H9 (cell line): ENCODE measurements around the gene POR. TPM values are rescaled to one million over a fixed set of nuclear protein-coding genes. Genes with fewer than 3 reads are reported as not detected.

Experiments used
- DNase-seq: peaks from one replicate; pipeline ENCODE4 v3.0.0-alpha.2; 2017
- H2AFZ ChIP-seq: one replicate; pipeline ENCODE4 v1.6.1; 2013; ENCODE audit warnings: mild to moderate bottlenecking, low read length, control low read depth, moderate library complexity
- H2AK5ac ChIP-seq: 2 replicates; pipeline ENCODE4 v1.6.1; 2013; ENCODE audit warnings: low read length, control low read depth, mixed read lengths; ENCODE audit not compliant: insufficient read length
- H2BK120ac ChIP-seq: one replicate; pipeline ENCODE4 v1.6.1; 2013; ENCODE audit warnings: low read depth, mild to moderate bottlenecking, low read length, control low read depth, inconsistent platforms; ENCODE audit not compliant: poor library complexity, severe bottlenecking
- H2BK12ac ChIP-seq: 2 replicates; pipeline ENCODE4 v1.6.1; 2013; ENCODE audit warnings: low read length, control low read depth, mixed read lengths, low read depth; ENCODE audit not compliant: insufficient read length
- H2BK15ac ChIP-seq: 2 replicates; pipeline ENCODE4 v1.6.1; 2013; ENCODE audit warnings: low read depth, low read length, control low read depth
- H2BK20ac ChIP-seq: one replicate; pipeline ENCODE4 v1.6.1; 2013; ENCODE audit warnings: low read depth, mild to moderate bottlenecking, low read length, control low read depth, inconsistent platforms; ENCODE audit not compliant: poor library complexity, severe bottlenecking
- H2BK5ac ChIP-seq: 2 replicates; pipeline ENCODE4 v1.6.1; 2013; ENCODE audit warnings: low read length, control low read depth, mixed read lengths; ENCODE audit not compliant: insufficient read length
- H3K14ac ChIP-seq: 2 replicates; pipeline ENCODE4 v1.6.1; 2013; ENCODE audit warnings: low read length, control low read depth; ENCODE audit not compliant: insufficient read depth
- H3K18ac ChIP-seq: 2 replicates; pipeline ENCODE4 v1.6.1; 2013; ENCODE audit warnings: low read depth, mild to moderate bottlenecking, mixed read lengths, low read length, control low read depth; ENCODE audit not compliant: insufficient read length
- H3K23ac ChIP-seq: 2 replicates; pipeline ENCODE4 v1.6.1; 2013; ENCODE audit warnings: low read length, control low read depth, mixed read lengths, low read depth; ENCODE audit not compliant: insufficient read length
- H3K23me2 ChIP-seq: 2 replicates; pipeline ENCODE4 v1.6.1; 2013; ENCODE audit warnings: low read depth, mild to moderate bottlenecking, mixed read lengths, low read length, control low read depth; ENCODE audit not compliant: insufficient read length, poor library complexity, severe bottlenecking
- H3K27ac ChIP-seq: 2 replicates; pipeline ENCODE4 v1.5.1; 2013; ENCODE audit warnings: low read length, control low read depth, mixed read lengths, low read depth; ENCODE audit not compliant: insufficient read length
- H3K27me3 ChIP-seq: 2 replicates; pipeline ENCODE4 v1.6.1; 2013; ENCODE audit warnings: low read length, control low read depth, inconsistent platforms; ENCODE audit not compliant: insufficient read depth
- H3K4ac ChIP-seq: 2 replicates; pipeline ENCODE4 v1.6.1; 2013; ENCODE audit warnings: low read depth, mild to moderate bottlenecking, control low read depth, inconsistent platforms, low read length, moderate library complexity
- H3K4me1 ChIP-seq: 2 replicates; pipeline ENCODE4 v1.6.1; 2013; ENCODE audit warnings: low read length, control low read depth, inconsistent platforms; ENCODE audit not compliant: insufficient read depth
- H3K4me2 ChIP-seq: 2 replicates; pipeline ENCODE4 v1.6.1; 2013; ENCODE audit warnings: low read length, control low read depth, mixed read lengths; ENCODE audit not compliant: insufficient read length, insufficient read depth
- H3K56ac ChIP-seq: 2 replicates; pipeline ENCODE4 v1.6.1; 2013; ENCODE audit warnings: low read depth, mild to moderate bottlenecking, mixed read lengths, low read length, control low read depth; ENCODE audit not compliant: insufficient read length
- H3K79me1 ChIP-seq: 2 replicates; pipeline ENCODE4 v1.6.1; 2013; ENCODE audit warnings: low read depth, mild to moderate bottlenecking, moderate library complexity, low read length, control low read depth, inconsistent platforms; ENCODE audit not compliant: insufficient read depth, poor library complexity, severe bottlenecking
- H3K79me2 ChIP-seq: 2 replicates; pipeline ENCODE4 v1.6.1; 2013; ENCODE audit warnings: low read length, control low read depth, inconsistent platforms; ENCODE audit not compliant: insufficient read depth
- H3K9ac ChIP-seq: 2 replicates; pipeline ENCODE4 v1.6.1; 2013; ENCODE audit warnings: low read length, control low read depth, mixed read lengths; ENCODE audit not compliant: insufficient read length; ENCODE audit errors: extremely low read depth
- H3K9me3 ChIP-seq: one replicate; pipeline ENCODE4 v1.6.1; 2013; ENCODE audit warnings: low read depth, low read length, inconsistent platforms; ENCODE audit not compliant: control insufficient read depth
- H3T11ph ChIP-seq: one replicate; pipeline ENCODE4 v1.6.1; 2013; ENCODE audit warnings: mild to moderate bottlenecking, low read length, control low read depth, inconsistent platforms
- H4K20me1 ChIP-seq: one replicate; pipeline ENCODE4 v1.6.1; 2013; ENCODE audit not compliant: control insufficient read depth, insufficient read length, insufficient read depth
- H4K5ac ChIP-seq: 2 replicates; pipeline ENCODE4 v1.6.1; 2013; ENCODE audit warnings: low read depth, mild to moderate bottlenecking, mixed read lengths, low read length, control low read depth; ENCODE audit not compliant: insufficient read length
- H4K8ac ChIP-seq: replicated peaks from 2 replicates; pipeline ENCODE4 v1.6.1; 2013; ENCODE audit warnings: low read length, control low read depth, mixed read lengths, low read depth; ENCODE audit not compliant: insufficient read length
- H4K91ac ChIP-seq: 2 replicates; pipeline ENCODE4 v1.6.1; 2013; ENCODE audit warnings: low read depth, mild to moderate bottlenecking, moderate library complexity, mixed read lengths, low read length, control low read depth; ENCODE audit not compliant: insufficient read length
- H3K27ac Mint-ChIP-seq, 3 experiments: 2 replicates in 2 of 3; 3 replicates in 1 of 3; pipeline ENCODE4 v1.8.0; 2020 to 2021; ENCODE audit warnings: mixed read lengths in 3 of 3, mild to moderate bottlenecking in 1 of 3, moderate library complexity in 1 of 3
- H3K27me3 Mint-ChIP-seq: 2 replicates; pipeline ENCODE4 v1.8.0; 2021; ENCODE audit warnings: low read depth, mild to moderate bottlenecking, moderate library complexity, mixed read lengths
- H3K36me3 Mint-ChIP-seq, 3 experiments: 2 replicates in 2 of 3; 3 replicates in 1 of 3; pipeline ENCODE4 v1.8.0; 2020 to 2021; ENCODE audit warnings: low read depth in 3 of 3, mixed read lengths in 3 of 3; ENCODE audit not compliant: insufficient read depth in 1 of 3
- H3K4me1 Mint-ChIP-seq, 2 experiments: 2 replicates each; pipeline ENCODE4 v1.8.0; 2020; ENCODE audit warnings: mixed read lengths in 2 of 2
- H3K4me3 Mint-ChIP-seq, 2 experiments: 2 replicates in 1 of 2; 3 replicates in 1 of 2; pipeline ENCODE4 v1.8.0; 2020 to 2021; ENCODE audit warnings: mild to moderate bottlenecking in 2 of 2, mixed read lengths in 2 of 2, moderate library complexity in 1 of 2
- H3K9me3 Mint-ChIP-seq, 2 experiments: 2 replicates in 1 of 2; 3 replicates in 1 of 2; pipeline ENCODE4 v1.8.0; 2020; ENCODE audit warnings: mild to moderate bottlenecking in 2 of 2, mixed read lengths in 2 of 2, moderate library complexity in 1 of 2
- WGBS: extraction: QIAGEN DNeasy Blood & Tissue Kit; methylation state at CpG from one replicate; pipeline ENCODE4 v1.1.7; 2013; ENCODE audit warnings: missing lambda C conversion rate, low lambda C conversion rate, mixed read lengths; ENCODE audit not compliant: insufficient read length; ENCODE audit errors: extremely low coverage; 5-methylcytosine and 5-hydroxymethylcytosine counted together
- total RNA-seq: library from RNA; stranded (reverse); gene quantifications from 2 replicates; pipeline ENCODE4 v1.2.1, GENCODE V29; 2021
- TF ChIP-seq, protein P1 (sequence below): fragments of 200-600 bp; sonication (generic); conservative IDR thresholded peaks from 3 replicates; pipeline ENCODE4 v1.8.0; 2021; ENCODE audit warnings: antibody characterized with exemption, mild to moderate bottlenecking

Gene POR
- total RNA-seq, 1 experiment from 2014 or later, result 128 TPM

DNA sequence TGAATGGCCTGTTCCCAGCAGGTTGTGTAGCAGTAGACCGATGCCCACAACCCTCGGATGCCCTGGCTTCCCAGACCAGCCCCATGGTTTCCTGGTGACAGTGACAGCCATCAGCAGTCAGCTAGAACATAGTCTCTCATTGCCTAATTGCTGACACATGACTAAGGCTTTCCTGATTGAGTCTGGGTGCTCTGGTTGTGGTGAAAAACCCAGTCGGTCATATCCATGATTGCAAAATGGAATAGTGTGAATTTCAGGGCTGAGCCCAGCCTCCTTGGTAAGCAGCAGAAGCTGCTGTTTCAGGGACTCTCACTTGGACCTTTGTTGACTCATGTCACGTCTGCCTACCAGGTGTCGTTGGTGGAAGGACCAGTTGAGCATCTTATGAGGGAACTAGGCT, 36.6 kb downstream of the POR start:
- no peak for DNase-seq
- WGBS, result no CpG with 5 or more reads among the region's 5 CpGs
- Histone ChIP-seq H2BK5ac (no peak overlapping the region), H3T11ph (no peak overlapping the region), H2AK5ac (no peak overlapping the region), H3K23ac (no peak overlapping the region), H3K14ac (no peak overlapping the region), H3K27ac (no peak overlapping the region), H3K4me1 (no peaks in the 10 kb centered on the region), H3K79me1 (peaks cover 6% of the 10 kb centered on the region), H3K18ac (no peak overlapping the region), H2AFZ (no peak overlapping the region), H3K56ac (no peak overlapping the region), H4K20me1 (no peaks in the 10 kb centered on the region), H3K9me3 (no peaks in the 10 kb centered on the region), H2BK12ac (no peak overlapping the region), H2BK120ac (no peak overlapping the region), H3K23me2 (no peaks in the 10 kb centered on the region), H2BK20ac (no peak overlapping the region), H2BK15ac (no peak overlapping the region), H3K4me2 (no peak overlapping the region), H3K27me3 (no peaks in the 10 kb centered on the region), H4K8ac (no peak overlapping the region), H3K79me2 (peaks cover 4% of the 10 kb centered on the region; the same call in 1 of the 2 replicates), H3K9ac (no peak overlapping the region), H3K4ac (no peak overlapping the region), H4K5ac (no peak overlapping the region), H4K91ac (no peak overlapping the region)
- H3K9me3 Mint-ChIP-seq, result peaks cover 2 to 6% of the 10 kb centered on the region in 2 experiments; a peak in 1 of 5 replicates
- H3K27me3 Mint-ChIP-seq, result no peaks in the 10 kb centered on the region
- H3K4me1 Mint-ChIP-seq, result peaks cover 6% of the 10 kb centered on the region in 2 experiments; a peak in 2 of 4 replicates
- TF ChIP-seq, protein P1, sequence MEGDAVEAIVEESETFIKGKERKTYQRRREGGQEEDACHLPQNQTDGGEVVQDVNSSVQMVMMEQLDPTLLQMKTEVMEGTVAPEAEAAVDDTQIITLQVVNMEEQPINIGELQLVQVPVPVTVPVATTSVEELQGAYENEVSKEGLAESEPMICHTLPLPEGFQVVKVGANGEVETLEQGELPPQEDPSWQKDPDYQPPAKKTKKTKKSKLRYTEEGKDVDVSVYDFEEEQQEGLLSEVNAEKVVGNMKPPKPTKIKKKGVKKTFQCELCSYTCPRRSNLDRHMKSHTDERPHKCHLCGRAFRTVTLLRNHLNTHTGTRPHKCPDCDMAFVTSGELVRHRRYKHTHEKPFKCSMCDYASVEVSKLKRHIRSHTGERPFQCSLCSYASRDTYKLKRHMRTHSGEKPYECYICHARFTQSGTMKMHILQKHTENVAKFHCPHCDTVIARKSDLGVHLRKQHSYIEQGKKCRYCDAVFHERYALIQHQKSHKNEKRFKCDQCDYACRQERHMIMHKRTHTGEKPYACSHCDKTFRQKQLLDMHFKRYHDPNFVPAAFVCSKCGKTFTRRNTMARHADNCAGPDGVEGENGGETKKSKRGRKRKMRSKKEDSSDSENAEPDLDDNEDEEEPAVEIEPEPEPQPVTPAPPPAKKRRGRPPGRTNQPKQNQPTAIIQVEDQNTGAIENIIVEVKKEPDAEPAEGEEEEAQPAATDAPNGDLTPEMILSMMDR, result no peak
- peaks cover 15 to 40% (median 32%) of the 10 kb centered on the region in 3 experiments; a peak in 6 of 7 replicates for H3K36me3 Mint-ChIP-seq
- H3K27ac Mint-ChIP-seq, result no peak overlapping the region
- H3K4me3 Mint-ChIP-seq, result no peak overlapping the region
